Measurements from ENCODE around the gene TFEB. TPM values are rescaled to one million over a fixed set of nuclear protein-coding genes. Genes with fewer than 3 reads are reported as not detected.

TFEB gene
- total and polyA plus RNA-seq, 10 donors: 55.9 to 150 (median 76.9) TPM

- DNase-seq: peak; percentile 59
- Histone ChIP-seq H3K9me3 (no peaks in the 10 kb centered on the region), H3K27me3 (replicated peaks in 1 of 7) (peaks cover 0 to 5% (median 0%) of the 10 kb centered on the region in 7 donors), H3K4me1 (peaks cover 14 to 31% (median 26%) of the 10 kb centered on the region in 6 donors), H3K36me3 (peaks cover 0 to 16% (median 12%) of the 10 kb centered on the region in 6 donors), H3K27ac (no peak overlapping the region), H3K4me3 (no peak overlapping the region)
- 67 to 81% (median 80%) methylated on average over 9 to 11 of the region's 11 CpGs for WGBS, 5 donors
- intact Hi-C loops (cut with DNase I; ENCODE audit: low total_unique reads): loop anchor here (5.0 to 10.0 kb wide), 2 partner anchors 54 to 313 kb away; partner anchors contain the start of gene TFEB
- no peak for TF ChIP-seq POLR2A (IDR thresholded peaks at IDR 0.05)
Observed at GRCh38 chr6:41680182-41680965, 55.0 kb downstream of the TFEB start.

- intact Hi-C loops (cut with DNase I; ENCODE audit: low total_unique reads): loop anchor here (5.0 to 10.0 kb wide), 2 partner anchors 55 to 312 kb away; partner anchors contain the start of gene TFEB
- WGBS, 5 donors: 94 to 99% (median 97%) methylated on average over 8 to 9 of the region's 9 CpGs
- DNase-seq: peak; percentile 47
- peaks cover 14 to 30% (median 26%) of the 10 kb centered on the region in 6 donors for H3K4me1 ChIP-seq
- H3K27ac ChIP-seq: no peak overlapping the region
- TF ChIP-seq POLR2A (IDR thresholded peaks at IDR 0.05): no peak
- TF ChIP-seq CTCF (IDR thresholded peaks at IDR 0.05 in 8 of 11, conservative IDR thresholded peaks at IDR 0.05 in 3 of 11): no peak
- no peak for TF ChIP-seq POLR2AphosphoS5 (IDR thresholded peaks at IDR 0.05)
- H3K4me3 ChIP-seq: no peak overlapping the region
- no peaks in the 10 kb centered on the region for H3K9me3 ChIP-seq
- H3K36me3 ChIP-seq: peaks cover 0 to 10% (median 6%) of the 10 kb centered on the region in 6 donors
- H3K27me3 ChIP-seq (replicated peaks in 1 of 7): peaks cover 0 to 5% (median 0%) of the 10 kb centered on the region in 7 donors
Observed at GRCh38 chr6:41679696-41680095, 55.7 kb downstream of the TFEB start.

GRCh38 chr6:41678511-41679084 is 56.8 kb downstream of the TFEB start:
- intact Hi-C loops (cut with DNase I; ENCODE audit: low total_unique reads): no loop called here
- H3K4me1 ChIP-seq: peaks cover 9 to 19% (median 18%) of the 10 kb centered on the region in 6 donors
- H3K27me3 ChIP-seq (replicated peaks in 1 of 7): peaks cover 0 to 5% (median 0%) of the 10 kb centered on the region in 7 donors
- H3K4me3 ChIP-seq: no peak overlapping the region
- DNase-seq: peak; percentile 54
- WGBS, 5 donors: 72 to 86% (median 82%) methylated on average over 7 to 8 of the region's 8 CpGs
- TF ChIP-seq CTCF (IDR thresholded peaks at IDR 0.05 in 8 of 11, conservative IDR thresholded peaks at IDR 0.05 in 3 of 11) (no peak), POLR2AphosphoS5 (IDR thresholded peaks at IDR 0.05) (no peak), POLR2A (IDR thresholded peaks at IDR 0.05) (no peak)
- H3K27ac ChIP-seq: no peak overlapping the region
- H3K9me3 ChIP-seq: no peaks in the 10 kb centered on the region
- H3K36me3 ChIP-seq: no peaks in the 10 kb centered on the region

GRCh38 chr6:41677124-41677921 is 58.1 kb downstream of the TFEB start:
- Histone ChIP-seq H3K27me3 (replicated peaks in 1 of 7) (peaks cover 0 to under 1% (median 0%) of the 10 kb centered on the region in 7 donors), H3K9me3 (no peaks in the 10 kb centered on the region), H3K4me3 (no peak overlapping the region), H3K36me3 (no peaks in the 10 kb centered on the region), H3K27ac (no peak overlapping the region), H3K4me1 (peaks cover 4 to 6% (median 5%) of the 10 kb centered on the region in 6 donors)
- WGBS, 5 donors: 83 to 92% (median 88%) methylated on average over 24 to 25 of the region's 25 CpGs
- TF ChIP-seq POLR2A (IDR thresholded peaks at IDR 0.05) (no peak), CTCF (IDR thresholded peaks at IDR 0.05 in 8 of 11, conservative IDR thresholded peaks at IDR 0.05 in 3 of 11) (no peak), POLR2AphosphoS5 (IDR thresholded peaks at IDR 0.05) (no peak)
- DNase-seq: peak; percentile 44
- intact Hi-C loops (cut with DNase I; ENCODE audit: low total_unique reads): no loop called here

Measured in spleen (tissue), 11 donors.